ENCODE measurements around the gene ANKRD18A.

ANKRD18A gene

GRCh38 chr9:38529317-38529716 lies 91.1 kb downstream of the ANKRD18A start:
- DNase-seq (ENCODE audit: low read depth): no peak

- no peak for DNase-seq (ENCODE audit: low read depth)
These were observed 92.9 kb downstream of the ANKRD18A start for GRCh38 chr9:38527503-38527902.

DNA sequence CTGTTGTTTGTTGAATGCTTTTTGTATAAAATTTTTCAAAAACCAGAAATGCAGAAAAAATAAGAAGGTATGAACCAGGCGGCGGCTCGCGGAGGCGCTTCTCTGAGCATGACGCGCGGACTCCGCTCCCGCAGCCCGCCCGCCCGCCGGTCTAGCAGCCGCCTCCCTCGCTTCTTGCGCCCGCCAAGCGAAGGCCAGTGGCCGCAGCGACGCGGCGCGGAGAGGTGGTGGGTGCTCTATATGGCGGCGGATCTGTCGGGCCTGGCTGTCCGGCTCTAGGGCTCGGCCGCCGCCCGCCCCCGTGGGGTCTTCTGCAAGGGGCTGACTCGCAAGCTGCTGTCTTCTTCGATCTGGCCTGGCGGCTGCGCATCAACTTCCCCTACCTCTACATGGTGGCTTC lies 93.8 kb downstream of the ANKRD18A start:
- no peak for DNase-seq (ENCODE audit: low read depth)

DNA sequence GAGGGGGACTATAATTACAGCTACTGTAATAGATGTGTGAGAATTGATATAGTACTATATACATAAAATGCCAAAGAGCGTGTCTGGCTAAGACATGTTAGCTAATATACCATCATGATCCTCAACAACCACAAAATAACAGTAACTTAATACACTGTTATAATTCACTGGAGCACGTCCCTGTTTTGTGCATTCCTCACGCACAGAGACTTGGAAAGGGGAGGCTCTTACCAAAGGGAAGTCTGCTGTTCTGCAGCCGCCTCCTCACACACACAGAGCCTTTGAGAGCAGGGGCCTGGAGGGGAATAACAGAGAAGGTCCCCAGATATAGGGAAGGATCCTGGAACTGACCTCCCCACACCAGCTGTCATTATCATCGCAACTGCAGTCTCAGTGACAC lies 97.3 kb downstream of the ANKRD18A start:
- DNase-seq (ENCODE audit: low read depth): no peak

DNA sequence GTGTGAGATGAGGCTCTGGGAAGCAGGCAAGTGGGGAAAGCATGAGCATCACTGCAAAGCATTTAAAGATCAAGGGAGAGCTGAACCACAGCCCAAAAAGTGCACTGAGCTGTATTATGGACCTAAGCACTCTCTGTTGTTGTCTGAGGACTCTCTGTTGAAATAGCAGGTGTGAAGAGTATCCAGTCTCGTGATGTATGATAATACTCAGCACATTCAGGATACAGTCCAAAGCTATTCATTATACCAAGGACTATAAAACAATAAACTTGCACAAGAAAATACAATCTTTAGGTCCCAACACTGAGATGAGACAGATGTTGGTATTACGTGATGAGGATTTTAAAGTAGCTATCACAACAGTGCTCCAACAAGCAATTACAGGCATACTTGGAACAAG lies 98.6 kb downstream of the ANKRD18A start:
- DNase-seq (ENCODE audit: low read depth): no peak

Data from activated T-cell treated with anti-CD3 and anti-CD28 coated beads for 48 hours (primary cell).